Measurements from ENCODE around the gene KDM2A.

DNA sequence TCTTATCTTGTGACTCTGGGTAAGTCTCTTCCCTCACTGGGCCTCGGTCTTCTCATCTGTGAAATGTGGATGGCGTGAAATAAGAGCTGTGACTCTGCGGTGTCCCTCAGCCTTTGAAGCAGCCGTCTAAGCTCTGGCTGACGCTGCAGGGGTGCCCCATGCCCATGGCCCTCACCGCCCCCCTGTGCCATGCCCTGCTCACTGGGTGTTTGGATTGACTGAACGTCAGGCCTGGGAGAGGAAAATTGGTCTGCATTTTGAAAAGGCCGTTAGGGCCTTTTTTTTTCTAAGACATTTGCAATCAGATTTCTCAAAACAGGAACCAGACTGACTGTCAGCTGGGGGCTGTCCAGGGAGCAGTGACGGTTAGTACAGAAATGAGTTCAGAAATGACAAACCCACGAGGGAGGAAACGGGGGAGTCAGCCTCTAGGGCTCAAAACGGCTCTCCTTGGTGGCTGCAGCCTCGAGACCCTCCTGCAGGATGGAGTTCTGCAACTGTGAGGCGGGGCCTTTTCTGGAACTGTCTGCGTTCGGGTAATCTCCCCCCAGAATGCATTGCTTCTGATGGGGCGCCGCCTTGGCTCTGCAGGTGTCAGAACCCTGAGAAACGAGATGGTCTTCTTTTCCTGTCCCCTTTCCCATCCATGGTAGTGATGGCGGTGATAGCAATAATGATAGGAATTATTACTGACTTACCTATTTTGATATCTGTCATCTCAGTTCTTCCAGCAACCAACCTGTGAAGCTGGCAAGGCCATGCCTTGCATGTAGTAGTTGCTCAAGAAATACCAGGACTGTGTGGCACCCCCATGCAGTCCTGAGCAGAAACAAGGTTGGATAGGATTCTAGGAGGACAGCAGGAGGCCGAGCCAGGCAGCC lies 149.3 kb downstream of the KDM2A start:
- TF ChIP-seq, protein P1, sequence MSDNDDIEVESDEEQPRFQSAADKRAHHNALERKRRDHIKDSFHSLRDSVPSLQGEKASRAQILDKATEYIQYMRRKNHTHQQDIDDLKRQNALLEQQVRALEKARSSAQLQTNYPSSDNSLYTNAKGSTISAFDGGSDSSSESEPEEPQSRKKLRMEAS (IDR thresholded peaks at IDR 0.05; ENCODE audit: insufficient read depth, insufficient read length), result no peak
- no peak for TF ChIP-seq CTCF (IDR thresholded peaks at IDR 0.05; ENCODE audit: extremely low read depth in 1 of 2, insufficient read depth in 1 of 2, low read depth in 1 of 2, low read length in 2 of 2)
